Measurements from ENCODE around the gene IL1R1.

Gene IL1R1

DNA sequence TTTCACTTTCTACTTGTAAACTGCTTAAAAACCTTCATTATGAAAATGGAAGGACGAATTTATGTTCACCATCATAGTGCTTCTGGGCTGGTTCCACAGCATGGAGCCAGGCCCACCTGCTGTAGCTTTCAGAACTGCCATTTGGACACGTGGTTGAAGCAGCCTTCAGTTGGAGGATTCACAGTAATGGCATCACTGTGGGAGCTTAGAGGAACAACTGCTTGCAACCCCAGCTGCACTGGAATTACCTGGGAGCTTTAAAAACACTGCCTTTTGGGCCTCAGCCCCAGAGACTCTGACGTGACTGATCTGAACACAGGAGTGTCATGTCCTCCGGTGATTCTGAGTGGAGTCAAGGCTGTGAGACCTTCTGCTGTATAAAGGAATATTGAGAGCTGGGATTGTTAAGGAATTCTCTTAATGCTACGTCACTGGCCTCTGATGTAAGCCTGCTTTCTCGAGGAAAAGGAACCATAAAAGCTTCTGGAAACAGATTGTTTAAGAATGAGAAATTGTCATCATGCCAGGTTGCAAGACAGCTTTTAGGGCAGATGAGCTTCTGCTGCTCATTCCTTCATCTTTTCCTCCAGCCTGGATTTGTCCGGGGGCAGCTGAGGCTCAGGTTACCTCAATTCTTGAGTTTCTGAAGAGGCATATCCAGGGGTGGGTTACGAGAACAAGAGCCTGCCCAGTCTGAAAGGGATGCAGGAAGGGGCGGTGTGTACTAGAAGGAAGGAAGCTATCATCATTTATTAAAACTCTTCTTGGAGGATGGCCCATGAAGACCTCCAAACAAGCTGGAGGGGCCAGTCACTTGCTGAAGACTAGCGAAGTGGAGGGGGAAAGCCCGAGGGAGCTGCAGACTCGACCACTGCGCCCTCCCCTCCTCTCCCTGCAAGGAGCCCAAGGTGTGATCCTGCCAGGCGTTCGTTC is 1.3 kb upstream of the IL1R1 start:
- no peak for DNase-seq

GRCh38 chr2:102142829-102143449 is 393 bp downstream of the IL1R1 start:
- DNase-seq: no peak

GRCh38 chr2:102143450-102143985 is 972 bp downstream of the IL1R1 start:
- no peak for DNase-seq

- no peak for DNase-seq
Observed at GRCh38 chr2:102144128-102144527, 1.6 kb downstream of the IL1R1 start.

DNA sequence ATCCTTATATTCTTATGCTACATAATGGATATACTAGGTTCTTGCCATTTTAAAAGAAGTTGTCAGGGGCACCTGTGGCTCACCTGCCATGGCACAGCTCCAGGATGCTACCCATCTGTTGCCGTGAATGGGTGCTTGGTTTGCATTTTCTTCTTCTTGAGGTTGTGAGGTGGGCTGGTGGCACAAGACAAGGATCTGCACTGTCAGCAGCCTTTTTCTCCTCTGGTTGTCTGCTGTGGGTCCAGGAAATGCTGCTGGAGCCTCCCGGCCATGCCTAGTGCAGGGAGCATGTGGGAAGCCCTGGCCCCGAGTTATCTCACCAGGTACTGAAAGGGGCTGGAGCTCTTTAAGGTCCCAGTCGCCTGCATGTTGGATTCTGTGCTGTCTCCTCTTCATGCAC is 2.6 kb downstream of the IL1R1 start:
- no peak for DNase-seq

DNA sequence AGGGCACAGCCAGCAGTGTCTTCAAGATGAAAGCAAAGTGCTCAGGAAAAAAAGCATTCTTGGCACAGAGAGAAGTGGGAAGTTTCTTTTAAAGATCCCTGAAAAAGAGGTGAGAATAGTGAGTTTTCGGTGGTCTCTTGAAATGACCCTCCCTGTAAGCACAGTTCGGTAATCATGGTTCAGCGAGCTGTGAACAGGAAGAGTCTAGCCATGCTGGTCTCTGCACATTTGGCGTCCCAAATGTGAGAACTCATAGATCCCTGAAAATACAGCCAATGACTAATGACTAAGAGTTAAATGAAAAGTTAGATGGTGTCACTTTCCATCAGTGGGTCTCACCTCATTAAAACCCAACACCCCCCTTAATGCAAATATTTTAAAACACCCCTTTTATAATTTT is 3.4 kb downstream of the IL1R1 start:
- no peak for DNase-seq

DNA sequence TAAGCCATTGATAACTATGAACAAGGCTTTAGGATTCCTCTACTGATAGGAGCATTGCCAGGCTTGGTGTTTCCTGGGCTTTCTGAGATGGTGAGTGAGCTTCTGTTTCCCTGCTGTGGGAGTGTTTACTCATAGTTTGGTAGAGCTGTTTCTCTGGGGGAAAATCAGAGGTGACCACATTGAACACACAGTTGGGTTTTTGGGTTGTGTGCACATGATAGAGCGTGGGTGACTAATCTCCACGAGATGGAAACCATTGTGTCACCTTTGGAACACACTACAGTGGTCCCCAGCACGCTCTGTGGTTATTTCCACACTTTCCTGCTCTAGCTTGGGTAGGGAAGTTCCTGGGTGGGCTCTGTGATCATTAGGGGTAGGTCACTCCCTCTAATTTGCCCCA is 5.4 kb downstream of the IL1R1 start:
- peak; percentile 70 for DNase-seq

- no peak for DNase-seq
Observed at GRCh38 chr2:102149243-102149642, 6.7 kb downstream of the IL1R1 start.

- no peak for DNase-seq
Observed at GRCh38 chr2:102149644-102150455, 7.3 kb downstream of the IL1R1 start.

DNA sequence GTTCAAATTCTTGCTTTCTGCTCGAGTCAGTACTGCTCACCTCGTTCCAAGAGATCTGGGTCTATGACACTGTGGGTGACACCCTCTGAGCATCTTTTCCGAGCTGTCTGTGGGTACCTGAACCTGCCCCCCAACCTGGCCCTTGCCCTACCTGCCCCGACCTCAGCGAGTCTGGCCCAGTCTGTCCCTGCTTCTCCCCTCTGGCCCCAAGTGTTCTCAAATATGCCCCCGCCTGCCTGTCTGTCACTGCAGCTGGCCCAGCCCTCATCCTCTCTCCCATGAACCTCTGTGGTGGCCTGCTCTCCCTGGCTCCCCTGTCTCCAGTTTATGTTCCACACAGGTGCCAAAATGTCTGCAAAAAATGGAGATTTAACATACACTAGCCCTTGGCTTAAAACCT is 11.8 kb downstream of the IL1R1 start:
- no peak for DNase-seq

DNA sequence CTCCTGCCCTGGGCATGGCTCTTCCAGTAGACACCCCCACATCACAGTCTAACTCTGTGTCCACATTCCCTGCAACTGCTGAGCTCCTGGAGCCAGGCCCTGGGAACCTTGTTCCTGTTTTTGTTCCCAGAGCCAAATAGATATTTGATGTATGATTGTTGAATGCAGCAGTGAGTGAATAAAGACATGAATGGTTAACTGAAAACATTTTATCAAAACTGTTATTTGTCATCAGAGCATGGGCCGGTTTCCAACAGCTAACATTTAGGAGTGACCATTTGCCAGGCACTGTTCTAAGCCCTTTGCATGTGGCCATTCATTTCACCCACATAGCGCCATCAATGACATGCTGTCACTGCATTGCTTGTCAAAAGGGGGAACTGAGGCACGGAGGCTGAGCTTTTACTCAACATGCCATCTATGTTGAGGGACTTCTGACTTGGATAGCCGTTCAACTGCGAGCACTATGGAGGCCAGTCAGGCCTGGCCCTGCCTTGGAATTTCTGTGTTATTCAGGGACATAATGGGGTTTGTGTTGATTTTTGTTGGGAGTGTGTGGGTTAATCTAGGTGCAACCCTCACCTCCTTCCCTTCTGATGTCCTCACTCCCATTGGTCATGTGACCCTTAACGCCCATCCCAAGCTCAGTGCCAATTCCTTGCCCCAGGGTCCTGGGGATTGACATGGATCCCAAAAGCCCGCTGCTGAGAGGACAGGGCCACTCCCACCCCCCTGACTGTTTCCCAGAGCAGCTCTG is 12.6 kb downstream of the IL1R1 start:
- no peak for DNase-seq

DNA sequence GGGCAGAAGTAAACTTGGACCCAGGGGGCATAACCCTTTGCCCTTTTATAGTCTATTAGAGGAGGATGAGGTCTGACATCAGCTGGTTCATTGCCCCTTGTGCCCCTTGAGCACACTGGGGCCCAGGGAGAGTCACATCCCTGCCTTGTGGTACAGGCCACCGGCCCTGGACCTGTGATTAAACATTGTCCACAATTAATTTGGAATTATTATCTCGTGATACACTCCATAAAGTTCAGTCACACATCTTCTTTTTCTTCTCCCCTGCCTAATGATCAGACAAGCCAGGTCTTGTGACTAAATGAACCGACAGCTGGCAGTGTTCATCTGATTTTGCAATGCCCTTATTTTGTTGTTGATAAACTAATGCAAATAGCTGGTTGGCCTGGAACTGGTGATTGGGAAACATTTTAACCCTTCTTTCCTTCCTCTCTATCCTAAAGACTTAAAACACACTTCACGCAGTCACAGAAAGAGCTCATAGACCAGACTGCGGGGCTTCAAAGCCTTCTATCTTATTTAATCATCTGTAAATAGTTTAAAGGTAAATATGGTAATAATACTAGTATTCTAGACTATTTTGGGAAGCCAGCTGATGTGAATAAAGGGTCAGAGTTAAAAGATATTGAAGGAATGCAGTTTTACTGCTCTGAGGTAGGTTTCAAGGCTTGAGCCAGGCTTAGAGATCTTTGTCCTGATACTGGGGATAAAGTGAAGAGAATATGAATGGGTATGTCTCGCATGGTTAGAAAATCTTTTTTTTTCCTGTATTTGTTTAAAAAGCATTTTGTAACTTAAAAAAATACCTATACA is 13.4 kb downstream of the IL1R1 start:
- DNase-seq: no peak

GRCh38 chr2:102158011-102158755 is 15.6 kb downstream of the IL1R1 start:
- DNase-seq: no peak

GRCh38 chr2:102159295-102159694 is 16.7 kb downstream of the IL1R1 start:
- DNase-seq: no peak

DNA sequence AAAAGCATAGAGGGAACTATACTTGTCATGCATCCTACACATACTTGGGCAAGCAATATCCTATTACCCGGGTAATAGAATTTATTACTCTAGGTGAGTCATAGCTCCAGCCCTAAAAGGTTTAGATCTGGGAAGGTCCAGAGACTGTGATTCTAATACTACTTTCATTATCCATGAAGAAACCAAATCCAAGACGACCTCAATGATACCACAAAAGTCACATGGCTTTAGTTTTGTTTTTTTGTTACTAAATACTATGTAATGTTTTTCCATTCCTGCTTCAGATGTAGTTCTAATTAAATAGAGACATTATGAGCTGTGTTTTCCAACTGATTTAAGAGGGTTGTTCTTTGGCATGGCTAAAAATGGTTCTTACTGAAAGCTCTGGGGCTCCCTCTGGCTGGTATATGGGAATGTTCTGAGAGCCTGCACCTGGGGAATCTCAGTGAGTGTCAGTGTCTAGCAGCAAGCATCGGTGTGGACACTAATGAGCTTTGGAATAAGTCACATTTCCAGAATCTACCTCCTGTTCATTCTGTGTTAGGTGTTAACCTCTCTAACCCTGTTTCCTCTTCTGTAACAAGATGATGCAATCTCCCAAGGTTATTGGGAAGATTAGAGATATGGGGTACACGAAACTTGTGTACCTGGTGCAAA is 23.8 kb downstream of the IL1R1 start:
- DNase-seq: no peak

DNA sequence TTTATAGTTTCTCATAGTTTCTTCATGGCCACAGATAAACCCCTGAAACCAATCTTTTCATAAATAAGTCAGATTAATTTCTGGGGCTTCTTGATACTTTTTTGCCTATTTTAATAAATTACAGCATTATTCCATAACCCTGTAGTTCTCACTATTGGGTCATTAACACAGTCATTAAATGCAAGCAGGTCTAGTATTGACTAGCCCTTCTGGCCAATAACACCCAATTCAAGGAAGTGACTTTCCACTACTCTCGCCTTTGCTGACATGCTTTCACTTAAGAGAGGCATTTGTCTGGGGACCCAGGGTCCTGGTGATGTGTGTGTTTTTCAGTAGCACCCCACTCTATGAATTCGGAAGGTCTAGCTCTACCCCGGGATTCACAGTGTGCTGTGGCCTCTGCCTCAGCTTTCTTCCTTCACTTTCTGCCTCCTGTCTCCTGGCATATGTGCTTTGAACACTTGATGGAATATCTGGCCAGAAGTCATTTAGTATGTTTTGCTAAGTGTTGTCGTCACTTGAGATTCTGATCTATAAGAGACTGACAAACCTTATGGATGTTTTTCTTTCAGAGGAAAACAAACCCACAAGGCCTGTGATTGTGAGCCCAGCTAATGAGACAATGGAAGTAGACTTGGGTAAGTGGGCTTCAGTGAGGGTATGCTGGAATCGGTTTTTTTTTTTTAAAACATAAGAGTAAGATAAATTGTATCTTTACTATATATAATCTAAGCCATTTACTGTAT is 25.7 kb downstream of the IL1R1 start:
- DNase-seq: no peak

DNA sequence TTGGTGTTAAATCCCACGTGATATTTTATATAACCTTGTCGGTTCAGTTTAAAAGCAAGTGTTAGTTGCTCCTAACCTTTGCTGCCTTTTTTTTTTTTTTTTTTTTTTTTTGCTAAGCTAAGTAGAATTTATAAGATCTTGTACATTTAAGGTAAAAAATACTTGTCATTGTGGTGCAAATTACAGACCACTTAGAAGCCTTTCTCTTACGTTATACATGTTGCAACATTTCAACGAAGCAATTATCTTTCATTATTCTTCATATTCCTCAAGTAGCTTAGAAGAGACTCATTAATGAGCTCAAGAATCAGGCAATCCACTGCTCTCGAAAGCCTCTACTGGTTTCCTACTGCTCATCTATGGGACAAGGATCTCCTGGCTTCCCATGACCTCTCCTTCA is 29.4 kb downstream of the IL1R1 start:
- DNase-seq: no peak

GRCh38 chr2:102172745-102173144 is 30.2 kb downstream of the IL1R1 start:
- no peak for DNase-seq

GRCh38 chr2:102176172-102176571 is 33.6 kb downstream of the IL1R1 start:
- no peak for DNase-seq

Data from NK-92 treated with Interleukin-12 subunit alpha and Interleukin-12 subunit beta, amount 100 ng/mL, for 24 hours (cell line).